H7 (cell line): ENCODE results near the gene TMEM52B. TPM values are rescaled to one million over a fixed set of nuclear protein-coding genes. Genes with fewer than 3 reads are reported as not detected.
"Not testable (repeated sequence)": the region's sequence is repeated elsewhere in the genome, so short reads cannot be mapped to it uniquely, and the experiment has no call there.

Experiments used
- DNase-seq: peaks from one replicate; pipeline ENCODE4 v3.0.0; 2012
- H3K27me3 ChIP-seq: 2 replicates; pipeline ENCODE4 v1.6.0; 2011; ENCODE audit warnings: mild to moderate bottlenecking, low read length; ENCODE audit not compliant: control insufficient read depth, insufficient read depth
- H3K36me3 ChIP-seq: replicated peaks from 2 replicates; pipeline ENCODE4 v1.5.1; 2011; ENCODE audit warnings: low read length; ENCODE audit not compliant: control insufficient read depth, insufficient read depth
- H3K4me3 ChIP-seq: 2 replicates; pipeline ENCODE4 v1.5.1; 2011; ENCODE audit warnings: low read depth, mild to moderate bottlenecking, control low read depth, low read length, moderate library complexity; ENCODE audit not compliant: insufficient read depth
- total RNA-seq: library from RNA; depleted of rRNA; stranded (reverse); fragments of >200 nt; shearing (Covaris generic); gene quantifications from 2 replicates; pipeline ENCODE4 v1.2.3, GENCODE V29; 2014

TMEM52B gene
- total RNA-seq, 1 experiment from 2014 or later: not detected

DNA sequence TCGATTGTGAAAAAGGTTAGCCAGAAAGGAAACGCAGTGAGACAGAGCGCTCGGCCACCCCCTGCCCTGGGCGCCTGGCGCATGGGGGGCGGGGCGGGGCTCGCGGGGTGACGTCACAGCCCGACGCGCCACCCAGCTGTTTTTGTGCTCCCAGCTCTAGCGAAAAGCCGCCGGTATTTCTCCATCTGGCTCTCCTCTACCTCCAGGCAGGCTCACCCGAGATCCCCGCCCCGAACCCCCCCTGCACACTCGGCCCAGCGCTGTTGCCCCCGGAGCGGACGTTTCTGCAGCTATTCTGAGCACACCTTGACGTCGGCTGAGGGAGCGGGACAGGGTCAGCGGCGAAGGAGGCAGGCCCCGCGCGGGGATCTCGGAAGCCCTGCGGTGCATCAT lies 33.9 kb downstream of the TMEM52B start, which contains the start of gene GABARAPL1:
Gene GABARAPL1 (plus strand): TSS at position 139 of the 393 bp plus-strand sequence. CDS start 253 bp downstream, at position 392.
- Histone ChIP-seq H3K4me3 (peak within 1 kb of the TSS; percentile 83), H3K36me3 (no peaks in the 10 kb centered on the region), H3K27me3 (no peaks in the 10 kb centered on the region)
- peak; percentile 94 for DNase-seq

DNA sequence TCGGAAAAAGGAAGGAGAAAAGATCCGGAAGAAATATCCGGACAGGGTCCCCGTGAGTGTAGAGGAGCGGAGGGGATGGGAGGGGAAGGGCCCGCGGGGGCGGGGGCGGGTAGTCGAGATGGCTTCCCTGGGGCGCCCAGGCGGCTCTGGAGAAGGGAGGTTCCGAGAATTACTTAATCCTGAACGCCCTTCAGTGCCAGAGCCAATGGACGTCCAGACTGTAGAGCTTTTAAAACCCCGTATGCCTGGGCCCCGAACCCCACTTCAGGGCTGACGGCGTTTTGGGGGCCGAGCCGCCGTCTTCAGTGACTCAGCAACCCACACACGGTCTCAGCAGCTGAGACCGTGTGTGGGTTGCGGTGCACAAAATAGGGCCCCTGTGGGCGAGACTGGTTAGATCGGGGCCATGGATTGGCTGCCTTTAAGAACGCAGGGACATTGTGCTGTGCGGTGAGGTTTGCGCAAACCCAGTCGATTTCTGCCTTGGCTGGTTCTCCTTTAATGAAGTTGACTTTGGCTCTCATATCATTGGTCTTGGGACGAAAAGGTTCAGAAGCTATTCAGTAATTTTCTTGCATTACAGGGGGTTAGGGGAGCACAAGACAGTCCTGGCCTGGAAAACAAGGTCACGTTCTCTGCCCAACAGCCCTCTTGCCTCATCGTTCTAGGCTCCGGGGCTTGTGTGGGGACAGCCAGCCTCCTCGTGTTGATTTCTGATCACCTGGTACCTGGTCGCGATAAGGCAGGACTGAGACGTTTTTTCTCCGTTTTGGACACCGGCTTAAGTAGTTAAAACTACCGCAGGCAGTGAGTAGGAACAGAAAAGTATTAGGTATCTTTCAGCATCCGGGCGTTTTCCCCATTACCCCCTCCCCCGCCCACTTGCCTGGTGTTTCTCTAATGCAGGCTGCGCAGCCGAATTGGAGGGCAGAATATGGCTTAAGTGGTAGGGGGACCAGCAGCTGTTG lies 34.6 kb downstream of the TMEM52B start:
- Histone ChIP-seq H3K36me3 (peaks cover 3% of the 10 kb centered on the region), H3K27me3 (no peaks in the 10 kb centered on the region), H3K4me3 (peak overlapping the region; percentile 83)
- peak; percentile 87 for DNase-seq

DNA sequence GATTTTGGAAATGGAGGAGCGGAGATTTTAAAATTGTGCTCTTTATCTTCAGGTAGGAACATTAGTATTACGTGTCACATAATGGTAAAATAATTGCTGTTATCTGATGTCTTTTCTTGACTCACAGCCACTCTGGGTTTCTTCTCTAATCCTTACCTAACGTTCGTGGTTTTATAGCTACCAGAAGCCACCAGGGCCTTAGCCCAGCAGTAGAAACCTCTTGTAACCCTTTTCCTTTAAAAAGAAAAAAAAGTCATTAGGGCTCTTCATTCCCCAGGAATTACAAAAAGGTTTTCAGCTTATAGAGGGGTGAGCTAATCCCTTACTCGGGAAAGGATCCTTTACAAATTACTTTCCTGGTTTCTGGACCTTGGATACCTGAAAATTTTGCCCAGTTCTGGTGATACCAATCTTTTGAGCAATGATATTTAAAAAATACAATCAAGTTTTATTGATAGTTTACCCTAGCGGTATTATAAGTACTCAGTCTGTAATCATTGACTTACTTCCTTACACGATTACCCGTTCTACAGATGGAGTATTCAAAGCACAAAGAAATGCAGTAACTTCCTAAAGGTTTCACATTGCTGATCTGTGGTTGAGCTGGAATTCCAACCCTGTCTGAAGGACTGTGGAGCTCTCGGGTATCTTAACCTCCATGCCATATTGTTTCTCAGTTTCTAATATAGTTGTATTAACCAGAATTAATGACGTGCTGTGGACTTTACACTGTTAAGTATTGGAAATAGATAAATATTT lies 35.5 kb downstream of the TMEM52B start:
- DNase-seq: no peak

DNA sequence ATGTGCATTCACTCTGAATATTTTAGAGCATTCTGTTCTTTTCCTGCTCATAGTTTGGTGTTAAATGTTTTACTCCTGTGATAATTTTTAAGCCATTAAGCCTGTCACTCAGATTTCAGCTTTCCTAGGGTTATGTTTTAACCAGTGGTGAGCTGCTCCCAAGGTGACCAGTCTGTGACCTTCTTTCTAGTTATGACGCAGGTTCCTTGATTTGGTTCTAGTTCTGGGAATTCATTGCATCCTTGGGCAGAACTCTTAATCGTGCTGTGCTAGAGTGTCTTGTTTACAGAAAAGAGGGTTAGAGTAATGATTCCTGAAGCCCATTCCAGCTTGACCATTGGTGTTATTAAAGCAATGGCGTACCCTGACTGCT lies 36.0 kb downstream of the TMEM52B start:
- H3K4me3 ChIP-seq: peak overlapping the region; percentile 83; the same call in 1 of the 2 replicates
- no peak for DNase-seq
- peaks cover 4% of the 10 kb centered on the region for H3K36me3 ChIP-seq
- H3K27me3 ChIP-seq: no peaks in the 10 kb centered on the region

More for the DNA sequence above, 35.5 kb downstream of the TMEM52B start:
- H3K36me3 ChIP-seq: peaks cover 3% of the 10 kb centered on the region
- H3K27me3 ChIP-seq: no peaks in the 10 kb centered on the region
- H3K4me3 ChIP-seq: peak overlapping the region; percentile 83

DNA sequence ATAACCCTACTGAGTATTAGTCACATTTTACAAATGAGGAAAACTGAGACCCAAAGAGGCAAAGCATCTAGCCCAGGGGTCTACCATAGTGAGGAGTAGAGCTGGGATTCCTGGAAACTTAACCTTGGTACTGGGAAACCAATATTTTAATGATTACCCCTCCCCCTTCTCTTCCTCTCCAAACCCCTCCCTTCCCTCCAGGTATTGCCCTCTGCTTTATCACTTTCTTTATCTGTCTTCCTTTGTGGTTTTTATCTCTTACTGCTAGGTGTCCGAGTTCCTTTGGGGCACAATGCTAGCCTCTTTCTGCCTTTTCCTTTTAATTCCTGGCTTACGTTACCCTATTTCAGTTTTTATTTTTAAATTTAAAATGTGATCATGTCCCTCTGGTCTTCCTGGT lies 36.6 kb downstream of the TMEM52B start:
- DNase-seq: peak; percentile 40
- Histone ChIP-seq H3K4me3 (no peak overlapping the region), H3K36me3 (peaks cover 10% of the 10 kb centered on the region), H3K27me3 (no peaks in the 10 kb centered on the region)

DNA sequence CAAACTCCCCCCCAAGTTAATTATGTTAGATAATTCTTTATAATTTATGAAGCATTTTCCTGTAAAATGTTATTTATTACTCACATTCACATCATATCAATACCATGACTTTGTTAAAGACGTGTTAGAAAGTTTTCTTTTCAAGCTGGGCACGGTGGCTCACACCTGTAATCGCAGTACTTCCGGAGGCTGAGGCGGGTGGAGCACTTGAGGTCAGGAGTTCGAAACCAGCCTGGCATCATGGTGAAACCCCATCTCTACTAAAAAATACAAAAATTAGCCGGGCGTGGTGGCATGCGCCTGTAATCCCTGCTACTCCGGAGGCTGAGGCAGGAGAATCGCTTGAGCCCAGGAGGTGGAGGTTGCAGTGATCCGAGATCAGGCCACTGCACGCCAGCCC lies 37.1 kb downstream of the TMEM52B start:
- not testable (repeated sequence) for H3K27me3 ChIP-seq, DNase-seq, H3K4me3 ChIP-seq
- peaks cover 14% of the 10 kb centered on the region for H3K36me3 ChIP-seq

DNA sequence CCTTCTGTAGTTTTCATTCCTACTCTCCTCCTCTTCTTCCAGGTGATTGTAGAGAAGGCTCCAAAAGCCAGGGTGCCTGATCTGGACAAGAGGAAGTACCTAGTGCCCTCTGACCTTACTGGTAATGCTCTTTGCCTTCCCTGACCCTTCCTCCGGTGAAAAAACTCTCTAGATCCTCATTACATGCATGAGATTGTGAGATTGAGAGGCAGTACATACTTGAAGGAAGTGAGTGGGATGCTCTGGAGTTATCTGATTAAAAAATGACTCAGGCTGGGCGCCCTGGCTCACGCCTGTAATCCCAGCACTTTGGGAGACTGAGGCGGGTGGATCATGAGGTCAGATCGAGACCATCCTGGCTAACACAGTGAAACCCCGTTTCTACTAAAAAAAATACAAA lies 39.2 kb downstream of the TMEM52B start:
- H3K36me3 ChIP-seq: peaks cover 27% of the 10 kb centered on the region
- H3K27me3 ChIP-seq: no peaks in the 10 kb centered on the region
- no peak for DNase-seq
- no peak overlapping the region for H3K4me3 ChIP-seq

DNA sequence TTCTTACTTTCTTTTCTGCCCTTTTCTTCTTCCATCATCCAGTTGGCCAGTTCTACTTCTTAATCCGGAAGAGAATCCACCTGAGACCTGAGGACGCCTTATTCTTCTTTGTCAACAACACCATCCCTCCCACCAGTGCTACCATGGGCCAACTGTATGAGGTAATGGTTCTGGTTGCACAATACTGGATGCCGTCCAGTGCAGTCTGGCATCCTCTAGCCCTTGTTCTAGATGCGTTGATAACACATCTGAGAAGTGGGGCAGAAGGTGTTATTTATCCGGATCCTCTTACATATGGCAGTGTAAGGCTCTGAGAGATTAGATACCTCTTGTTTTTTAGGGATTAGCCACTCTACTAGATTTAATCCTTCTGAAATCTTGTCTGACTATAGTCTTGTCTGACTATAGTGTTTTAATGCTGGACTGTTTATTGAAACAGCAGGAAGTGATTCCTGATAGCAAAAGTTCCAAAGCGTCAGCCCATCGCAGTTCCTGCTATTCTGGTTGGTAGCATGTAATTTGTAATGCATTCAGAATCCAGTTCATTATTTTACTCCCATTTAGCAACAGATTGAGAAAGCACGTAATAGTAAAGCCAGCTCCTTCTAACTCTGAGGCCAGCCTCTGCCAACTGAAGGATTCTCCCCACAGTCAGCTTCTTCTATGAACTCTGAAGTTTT lies 41.7 kb downstream of the TMEM52B start:
- Histone ChIP-seq H3K36me3 (peaks cover 30% of the 10 kb centered on the region), H3K27me3 (no peaks in the 10 kb centered on the region), H3K4me3 (no peak overlapping the region)
- no peak for DNase-seq

DNA sequence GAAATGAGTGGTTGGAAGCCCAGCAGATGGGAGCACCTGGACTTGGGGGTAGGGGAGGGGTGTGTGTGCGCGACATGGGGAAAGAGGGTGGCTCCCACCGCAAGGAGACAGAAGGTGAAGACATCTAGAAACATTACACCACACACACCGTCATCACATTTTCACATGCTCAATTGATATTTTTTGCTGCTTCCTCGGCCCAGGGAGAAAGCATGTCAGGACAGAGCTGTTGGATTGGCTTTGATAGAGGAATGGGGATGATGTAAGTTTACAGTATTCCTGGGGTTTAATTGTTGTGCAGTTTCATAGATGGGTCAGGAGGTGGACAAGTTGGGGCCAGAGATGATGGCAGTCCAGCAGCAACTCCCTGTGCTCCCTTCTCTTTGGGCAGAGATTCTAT lies 43.0 kb downstream of the TMEM52B start:
- DNase-seq: no peak
- Histone ChIP-seq H3K36me3 (peaks cover 30% of the 10 kb centered on the region), H3K27me3 (no peaks in the 10 kb centered on the region), H3K4me3 (no peak overlapping the region)

DNA sequence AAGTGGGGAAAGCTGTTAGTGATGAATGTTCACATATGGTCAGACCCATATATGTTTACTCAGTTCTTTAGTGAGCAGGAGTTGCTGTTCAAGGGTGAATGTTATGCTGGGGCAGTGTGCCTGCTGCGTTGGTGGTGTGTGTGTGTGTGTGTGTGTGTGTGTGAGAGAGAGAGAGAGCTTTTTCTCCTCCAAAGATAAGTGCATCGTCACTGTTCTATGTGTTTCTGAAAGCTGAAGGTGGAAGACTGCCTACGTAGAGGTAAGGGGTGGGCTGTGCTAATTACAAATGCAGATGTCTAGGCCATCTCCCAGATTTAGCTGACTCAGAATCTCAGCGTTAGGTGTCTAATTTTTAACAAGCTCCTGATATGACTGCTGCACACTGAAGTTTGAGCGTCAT lies 44.4 kb downstream of the TMEM52B start:
- DNase-seq: no peak
- H3K27me3 ChIP-seq: no peaks in the 10 kb centered on the region
- H3K36me3 ChIP-seq: peaks cover 27% of the 10 kb centered on the region
- no peak overlapping the region for H3K4me3 ChIP-seq

DNA sequence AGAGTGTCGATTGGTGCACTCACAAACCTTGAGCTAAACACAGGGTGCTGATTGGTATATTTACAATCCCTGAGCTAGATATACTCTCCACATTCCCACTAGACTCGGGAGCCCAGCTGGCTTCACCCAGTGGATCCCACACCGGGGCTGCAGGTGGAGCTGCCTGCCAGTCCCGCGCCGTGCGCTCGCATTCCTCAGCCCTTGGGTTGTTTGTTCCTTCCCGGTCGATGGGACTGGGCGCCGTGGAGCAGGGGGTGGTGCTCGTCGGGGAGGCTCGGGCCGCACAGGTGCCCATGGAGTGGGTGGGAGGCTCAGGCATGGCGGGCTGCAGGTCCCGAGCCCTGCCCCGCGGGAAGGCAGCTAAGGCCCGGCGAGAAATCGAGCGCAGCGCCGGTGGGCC lies 46.6 kb downstream of the TMEM52B start:
- not testable (repeated sequence) for DNase-seq

DNA sequence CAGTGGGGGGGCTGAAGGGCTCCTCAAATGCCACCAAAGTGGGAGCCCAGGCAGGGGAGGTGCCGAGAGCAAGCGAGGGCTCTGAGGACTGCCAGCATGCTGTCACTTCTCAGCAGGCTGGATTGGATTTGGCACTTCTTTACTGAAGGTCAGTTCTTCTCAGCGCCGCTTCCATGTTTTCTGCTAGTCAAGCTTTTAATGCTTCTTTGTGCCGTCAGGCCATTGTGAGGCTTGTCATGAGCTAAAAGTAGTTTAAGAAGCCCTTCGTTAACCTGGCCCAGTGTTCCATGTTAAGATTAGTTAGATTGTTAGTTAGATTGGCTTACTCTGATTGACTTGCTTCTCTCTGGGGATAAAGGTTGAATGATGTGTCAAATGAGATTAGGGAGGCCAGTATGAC lies 47.3 kb downstream of the TMEM52B start:
- no peak for DNase-seq
- H3K4me3 ChIP-seq: no peak overlapping the region
- H3K36me3 ChIP-seq: peaks cover 16% of the 10 kb centered on the region
- no peaks in the 10 kb centered on the region for H3K27me3 ChIP-seq

More for the DNA sequence above, 46.6 kb downstream of the TMEM52B start:
- H3K36me3 ChIP-seq: peaks cover 20% of the 10 kb centered on the region
- H3K4me3 ChIP-seq, H3K27me3 ChIP-seq: not testable (repeated sequence)

DNA sequence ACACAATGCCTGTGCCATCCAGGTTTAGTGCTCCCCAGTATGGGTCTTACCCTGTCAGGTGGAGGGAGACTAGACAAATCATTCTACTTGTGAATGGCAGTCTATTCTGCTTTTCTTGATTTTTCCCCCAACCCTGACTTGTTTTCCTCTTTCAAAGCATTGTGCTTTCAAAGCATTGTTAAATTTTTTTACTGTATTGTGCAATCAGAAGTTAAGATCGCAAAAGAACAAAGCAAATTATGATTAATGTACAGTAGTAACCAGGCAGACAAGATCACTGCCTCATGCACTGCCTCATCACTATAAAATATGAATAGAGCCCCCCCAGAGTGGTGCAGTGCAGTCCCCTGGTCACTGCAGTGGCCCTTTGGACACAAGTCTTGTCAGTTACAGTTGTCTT lies 47.9 kb downstream of the TMEM52B start:
- H3K36me3 ChIP-seq: peaks cover 12% of the 10 kb centered on the region
- H3K4me3 ChIP-seq: no peak overlapping the region
- H3K27me3 ChIP-seq: no peaks in the 10 kb centered on the region
- no peak for DNase-seq

DNA sequence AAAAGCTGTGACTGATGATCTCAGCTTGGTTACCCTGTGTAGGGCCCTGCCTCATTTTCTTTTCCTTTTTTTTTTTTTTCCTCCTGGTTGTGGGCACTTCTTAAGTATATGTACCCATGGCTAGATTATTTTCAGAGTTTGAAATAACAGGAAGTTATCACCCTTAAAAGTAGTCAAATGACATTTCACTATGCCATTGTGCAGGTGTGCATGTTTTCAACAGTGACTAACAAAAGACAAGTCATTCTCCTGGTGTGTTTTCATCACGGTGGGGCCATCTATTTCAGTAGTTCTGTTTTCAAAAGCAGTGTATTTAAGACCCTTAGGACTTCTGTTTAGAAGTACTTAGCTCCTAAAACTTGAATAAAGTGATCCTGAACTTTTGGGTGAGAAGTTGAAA lies 48.8 kb downstream of the TMEM52B start:
- H3K4me3 ChIP-seq: no peak overlapping the region
- no peaks in the 10 kb centered on the region for H3K27me3 ChIP-seq
- DNase-seq: no peak
- peaks cover 3% of the 10 kb centered on the region for H3K36me3 ChIP-seq
